ENCODE measurements around the gene FAM89B. TPM values are rescaled to one million over a fixed set of nuclear protein-coding genes. Genes with fewer than 3 reads are reported as not detected.

FAM89B gene
- total RNA-seq, 1 donor from 2014 or later, result 56.1 TPM

DNA sequence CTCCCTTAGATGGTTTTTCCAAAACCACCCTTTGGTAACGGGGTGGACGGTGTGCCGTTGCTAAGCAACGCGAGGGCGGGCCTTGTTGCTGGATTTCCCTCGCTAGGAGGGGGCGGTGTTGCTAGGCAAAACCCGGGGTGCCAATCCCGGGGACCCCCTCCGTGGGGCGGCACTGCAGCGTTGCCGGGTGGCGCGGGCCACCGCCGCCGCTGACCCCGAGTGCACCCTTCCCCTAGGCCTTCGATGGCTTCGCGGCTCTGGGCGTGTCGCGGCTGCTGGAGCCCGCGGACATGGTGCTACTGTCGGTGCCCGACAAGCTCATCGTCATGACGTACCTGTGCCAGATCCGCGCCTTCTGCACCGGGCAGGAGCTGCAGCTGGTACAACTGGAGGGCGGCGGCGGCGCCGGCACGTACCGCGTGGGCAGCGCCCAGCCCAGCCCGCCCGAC lies 12.4 kb downstream of the FAM89B start:
- no peak for DNase-seq (ENCODE audit: extremely low spot score, unreplicated experiment)
- peaks cover 13% of the 10 kb centered on the region for H3K4me1 Mint-ChIP-seq (ENCODE audit: unreplicated experiment)
- H3K36me3 Mint-ChIP-seq, result no peaks in the 10 kb centered on the region
- H3K4me3 Mint-ChIP-seq, result no peak overlapping the region
- TF ChIP-seq, protein P1, sequence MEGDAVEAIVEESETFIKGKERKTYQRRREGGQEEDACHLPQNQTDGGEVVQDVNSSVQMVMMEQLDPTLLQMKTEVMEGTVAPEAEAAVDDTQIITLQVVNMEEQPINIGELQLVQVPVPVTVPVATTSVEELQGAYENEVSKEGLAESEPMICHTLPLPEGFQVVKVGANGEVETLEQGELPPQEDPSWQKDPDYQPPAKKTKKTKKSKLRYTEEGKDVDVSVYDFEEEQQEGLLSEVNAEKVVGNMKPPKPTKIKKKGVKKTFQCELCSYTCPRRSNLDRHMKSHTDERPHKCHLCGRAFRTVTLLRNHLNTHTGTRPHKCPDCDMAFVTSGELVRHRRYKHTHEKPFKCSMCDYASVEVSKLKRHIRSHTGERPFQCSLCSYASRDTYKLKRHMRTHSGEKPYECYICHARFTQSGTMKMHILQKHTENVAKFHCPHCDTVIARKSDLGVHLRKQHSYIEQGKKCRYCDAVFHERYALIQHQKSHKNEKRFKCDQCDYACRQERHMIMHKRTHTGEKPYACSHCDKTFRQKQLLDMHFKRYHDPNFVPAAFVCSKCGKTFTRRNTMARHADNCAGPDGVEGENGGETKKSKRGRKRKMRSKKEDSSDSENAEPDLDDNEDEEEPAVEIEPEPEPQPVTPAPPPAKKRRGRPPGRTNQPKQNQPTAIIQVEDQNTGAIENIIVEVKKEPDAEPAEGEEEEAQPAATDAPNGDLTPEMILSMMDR (conservative IDR thresholded peaks at IDR 0.05), result no peak
- H3K27me3 Mint-ChIP-seq, result peaks cover 25% of the 10 kb centered on the region
- H3K27ac Mint-ChIP-seq, result no peak overlapping the region
- no peaks in the 10 kb centered on the region for H3K9me3 Mint-ChIP-seq

DNA sequence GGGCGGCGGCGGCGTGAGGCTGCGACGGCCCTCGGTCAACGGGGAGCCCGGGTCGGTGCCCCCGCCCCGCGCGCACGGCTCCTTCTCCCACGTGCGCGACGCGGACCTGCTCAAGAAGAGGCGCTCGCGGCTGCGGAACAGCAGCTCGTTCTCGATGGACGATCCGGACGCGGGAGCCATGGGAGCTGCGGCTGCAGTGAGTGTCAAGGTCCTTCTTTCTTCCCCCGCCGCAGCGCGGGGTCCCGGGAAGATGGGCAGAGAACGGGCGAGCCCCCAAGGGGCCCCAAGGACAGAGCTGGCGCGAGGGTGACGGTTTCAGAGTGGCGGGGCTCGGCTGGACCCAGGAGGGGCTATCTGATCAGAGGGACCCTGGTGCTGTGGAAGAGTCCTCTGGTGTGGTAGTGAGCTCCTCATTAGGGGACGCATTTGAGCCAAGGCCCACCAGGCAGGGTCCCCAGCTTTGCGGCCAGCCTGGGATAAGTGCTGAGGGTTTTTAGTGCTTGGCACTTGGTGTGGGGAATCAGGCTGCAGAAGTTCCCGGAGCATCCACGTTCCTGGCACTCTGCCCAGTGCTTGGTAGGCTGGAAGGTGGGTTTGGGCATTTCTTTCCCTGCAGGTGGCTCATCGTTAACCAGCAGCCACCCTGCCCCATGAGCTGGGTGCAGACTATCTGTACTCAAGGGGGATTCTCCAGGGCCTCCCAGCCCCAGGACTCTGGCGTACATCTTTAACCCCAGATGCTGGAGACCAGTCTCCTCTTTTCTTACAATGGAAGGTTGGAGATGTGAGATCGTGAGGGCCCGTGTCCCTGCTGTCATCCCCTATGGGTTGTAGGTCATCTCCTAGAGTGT lies 13.3 kb downstream of the FAM89B start:
- Mint-ChIP-seq H3K36me3 (no peaks in the 10 kb centered on the region), H3K4me1 (ENCODE audit: unreplicated experiment) (peaks cover 13% of the 10 kb centered on the region), H3K27me3 (peaks cover 29% of the 10 kb centered on the region), H3K27ac (no peak overlapping the region), H3K4me3 (no peak overlapping the region), H3K9me3 (no peaks in the 10 kb centered on the region)
- TF ChIP-seq, protein P1 (conservative IDR thresholded peaks at IDR 0.05), result no peak
- DNase-seq (ENCODE audit: extremely low spot score, unreplicated experiment), result no peak

DNA sequence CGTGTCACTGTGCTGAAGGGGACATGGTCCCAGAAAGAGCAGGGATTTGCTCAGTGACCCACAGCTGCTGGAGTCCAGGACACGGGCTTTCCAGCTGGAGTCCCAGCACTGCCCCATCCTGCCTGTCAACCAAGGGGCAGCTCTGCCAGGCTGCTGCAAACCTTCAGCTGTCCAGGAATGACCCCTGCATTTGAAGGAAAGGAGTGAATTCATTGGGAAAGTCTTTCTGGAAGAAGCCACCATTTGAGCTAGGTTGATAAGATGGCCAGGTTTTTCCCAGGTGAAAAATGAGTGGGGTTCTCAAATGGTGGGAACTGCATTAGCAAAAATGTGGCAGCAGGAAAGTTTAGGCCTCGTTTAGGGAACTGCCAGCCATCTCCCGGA lies 13.9 kb downstream of the FAM89B start:
- H3K4me1 Mint-ChIP-seq (ENCODE audit: unreplicated experiment), result peaks cover 15% of the 10 kb centered on the region
- H3K4me3 Mint-ChIP-seq, result no peak overlapping the region
- no peak overlapping the region for H3K27ac Mint-ChIP-seq
- TF ChIP-seq, protein P1 (conservative IDR thresholded peaks at IDR 0.05), result no peak
- H3K9me3 Mint-ChIP-seq, result no peaks in the 10 kb centered on the region
- no peak for DNase-seq (ENCODE audit: extremely low spot score, unreplicated experiment)
- H3K27me3 Mint-ChIP-seq, result peaks cover 31% of the 10 kb centered on the region
- H3K36me3 Mint-ChIP-seq, result no peaks in the 10 kb centered on the region

DNA sequence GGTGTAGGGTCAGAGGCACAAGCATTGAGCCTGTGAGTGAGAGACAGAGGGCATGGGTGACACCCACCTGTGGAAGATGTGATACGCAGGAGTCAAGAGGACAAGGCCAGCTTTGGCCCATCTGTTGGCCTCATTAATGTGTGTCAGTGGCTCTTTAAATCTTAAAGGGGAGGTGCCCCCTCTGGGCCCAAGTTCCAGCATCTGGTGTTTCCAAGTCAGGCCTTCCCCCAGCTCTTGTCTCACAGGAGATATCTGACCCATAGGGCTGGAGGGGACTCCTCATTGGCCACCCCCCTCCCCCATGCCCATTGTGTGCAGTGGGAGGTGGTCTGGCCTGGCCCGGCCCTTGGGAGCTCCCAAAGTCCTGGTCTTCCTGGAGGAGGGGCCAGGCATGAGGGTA lies 14.3 kb downstream of the FAM89B start:
- Mint-ChIP-seq H3K27me3 (peaks cover 33% of the 10 kb centered on the region), H3K4me1 (ENCODE audit: unreplicated experiment) (peaks cover 17% of the 10 kb centered on the region), H3K9me3 (no peaks in the 10 kb centered on the region), H3K4me3 (no peak overlapping the region), H3K36me3 (no peaks in the 10 kb centered on the region), H3K27ac (no peak overlapping the region)
- TF ChIP-seq, protein P1 (conservative IDR thresholded peaks at IDR 0.05), result no peak
- no peak for DNase-seq (ENCODE audit: extremely low spot score, unreplicated experiment)

DNA sequence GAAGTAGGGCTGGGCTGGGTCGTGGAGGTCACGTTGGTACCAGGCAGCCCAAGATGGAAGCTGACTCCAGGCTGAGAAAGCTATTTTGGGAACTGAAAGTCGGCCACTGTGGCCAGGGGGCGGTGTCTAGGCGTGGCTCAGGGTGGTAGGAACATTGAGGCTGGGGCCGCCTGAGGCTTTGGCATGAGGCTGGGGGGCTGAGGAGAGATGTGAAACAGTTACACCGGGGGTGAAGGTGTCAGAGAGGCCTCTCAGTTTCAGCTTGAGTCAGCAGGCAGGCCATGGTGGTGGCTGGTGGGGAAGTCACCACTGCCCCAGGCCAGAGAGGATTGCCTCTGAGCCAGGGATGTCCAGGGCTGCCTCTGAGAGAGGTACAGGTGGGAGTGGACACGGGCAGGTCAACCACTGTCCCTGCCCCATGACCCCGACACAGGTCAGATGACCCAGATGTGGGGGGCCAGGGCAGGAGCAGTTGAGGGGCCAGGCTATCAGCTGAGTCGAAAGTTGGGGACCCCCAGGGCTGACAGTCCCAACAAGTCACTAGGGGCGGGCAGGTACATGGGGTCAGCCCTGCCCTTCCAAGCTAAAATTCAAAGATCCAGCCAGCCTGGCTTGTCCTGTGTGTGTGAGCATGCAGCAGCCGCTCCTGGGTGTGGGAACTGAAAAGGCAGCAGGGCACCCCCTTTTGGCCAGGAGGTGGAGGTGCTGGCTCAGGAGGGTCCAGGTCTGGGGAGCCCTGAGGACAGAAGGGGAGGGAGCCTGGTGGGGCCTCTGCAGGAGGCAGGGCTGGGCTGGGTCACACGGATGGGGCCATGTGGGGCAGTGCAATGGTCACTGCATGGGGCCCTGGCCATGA lies 16.1 kb downstream of the FAM89B start:
- DNase-seq (ENCODE audit: extremely low spot score, unreplicated experiment), result peak; percentile 68
- Mint-ChIP-seq H3K27ac (no peak overlapping the region), H3K4me3 (no peak overlapping the region), H3K36me3 (no peaks in the 10 kb centered on the region), H3K27me3 (peaks cover 23% of the 10 kb centered on the region), H3K9me3 (no peaks in the 10 kb centered on the region), H3K4me1 (ENCODE audit: unreplicated experiment) (peaks cover 17% of the 10 kb centered on the region)
- TF ChIP-seq, protein P1 (conservative IDR thresholded peaks at IDR 0.05), result peak; percentile 68

All from type B pancreatic cell (in vitro differentiated cells).